Left forelimb (tissue), 1 donor: ENCODE data around the gene CYP2A7.
"Not testable (repeated sequence)": the region's sequence is repeated elsewhere in the genome, so short reads cannot be mapped to it uniquely, and the experiment has no call there.

Source experiments
- DNase-seq: peaks from one replicate; pipeline ENCODE4 v3.0.0-alpha.2; 2018; ENCODE audit warnings: low spot score

The CYP2A7 gene

GRCh38 chr19:40882062-40882461 lies at the start of gene CYP2A7:
CYP2A7 (minus strand) TSS chr19:40882231; CDS start chr19:40882210, 21 bp downstream.
- not testable (repeated sequence) for DNase-seq

GRCh38 chr19:40930799-40931198 lies 48.8 kb upstream of the CYP2A7 start:
- not testable (repeated sequence) for DNase-seq

GRCh38 chr19:40929942-40930341 lies 47.9 kb upstream of the CYP2A7 start:
- not testable (repeated sequence) for DNase-seq

- no peak for DNase-seq
These were observed 46.8 kb upstream of the CYP2A7 start for GRCh38 chr19:40928850-40929249.

- DNase-seq, result no peak
These were observed 45.5 kb upstream of the CYP2A7 start for GRCh38 chr19:40927567-40927966.

- DNase-seq, result not testable (repeated sequence)
These were observed 44.2 kb upstream of the CYP2A7 start for GRCh38 chr19:40926276-40926675.

GRCh38 chr19:40923934-40924391 lies 41.9 kb upstream of the CYP2A7 start:
- DNase-seq, result no peak

GRCh38 chr19:40922237-40923160 lies 40.5 kb upstream of the CYP2A7 start:
- DNase-seq, result not testable (repeated sequence)

GRCh38 chr19:40921005-40921897 lies 39.2 kb upstream of the CYP2A7 start:
- no peak for DNase-seq

GRCh38 chr19:40920300-40921004 lies 38.4 kb upstream of the CYP2A7 start:
- no peak for DNase-seq

GRCh38 chr19:40919530-40920299 lies 37.7 kb upstream of the CYP2A7 start:
- not testable (repeated sequence) for DNase-seq

- not testable (repeated sequence) for DNase-seq
These were observed 36.3 kb upstream of the CYP2A7 start for GRCh38 chr19:40918303-40918702.

GRCh38 chr19:40908976-40909375 lies 26.9 kb upstream of the CYP2A7 start:
- DNase-seq, result no peak

GRCh38 chr19:40907968-40908735 lies 26.1 kb upstream of the CYP2A7 start:
- DNase-seq, result no peak

- DNase-seq, result no peak
These were observed 24.5 kb upstream of the CYP2A7 start for GRCh38 chr19:40906512-40906911.

- not testable (repeated sequence) for DNase-seq
These were observed 22.7 kb upstream of the CYP2A7 start for GRCh38 chr19:40904673-40905156.

GRCh38 chr19:40901975-40902750 lies 20.1 kb upstream of the CYP2A7 start:
- not testable (repeated sequence) for DNase-seq

- not testable (repeated sequence) for DNase-seq
These were observed 18.5 kb upstream of the CYP2A7 start for GRCh38 chr19:40900521-40900920.

GRCh38 chr19:40899964-40900363 lies 17.9 kb upstream of the CYP2A7 start:
- DNase-seq, result not testable (repeated sequence)
